HL-60 (cell line): ENCODE measurements around the gene QRSL1.

Experiments
- DNase-seq, 2 experiments: peaks; one replicate each; pipeline ENCODE4 v3.0.0-alpha.2; 2010 to 2020; ENCODE audit warnings: low read depth in 1 of 2, low spot score in 1 of 2
- H3K27ac ChIP-seq: fragments of 250-450 bp; sonication (Bioruptor Pico); replicated peaks from 2 replicates; pipeline ENCODE4 v1.5.1; 2020; ENCODE audit warnings: mild to moderate bottlenecking, moderate library complexity
- H3K27me3 ChIP-seq: fragments of 250-450 bp; sonication (Bioruptor Pico); 2 replicates; pipeline ENCODE4 v1.5.1; 2021; ENCODE audit warnings: mild to moderate bottlenecking, moderate library complexity; ENCODE audit not compliant: insufficient read depth, poor library complexity, severe bottlenecking
- H3K4me3 ChIP-seq: replicated peaks from 2 replicates; pipeline ENCODE4 v1.5.1; 2011; ENCODE audit warnings: mild to moderate bottlenecking, control low read depth, low read length; ENCODE audit not compliant: insufficient read depth
- CTCF ChIP-seq: IDR thresholded peaks from one replicate; pipeline ENCODE4 v1.5.1; 2011; ENCODE audit warnings: low read length, control low read depth, inconsistent platforms; ENCODE audit not compliant: insufficient read depth
- GABPA ChIP-seq: IDR thresholded peaks from 2 replicates; pipeline ENCODE4 v1.6.1; 2012; ENCODE audit warnings: low read depth
- POLR2AphosphoS5 ChIP-seq: IDR thresholded peaks from 2 replicates; pipeline ENCODE4 v1.6.1; 2012; ENCODE audit warnings: low read depth
- REST ChIP-seq: IDR thresholded peaks from 2 replicates; pipeline ENCODE4 v1.6.1; 2012; ENCODE audit warnings: low read depth; ENCODE audit not compliant: insufficient replicate concordance
- SPI1 ChIP-seq: IDR thresholded peaks from 2 replicates; pipeline ENCODE4 v1.6.1; 2012; ENCODE audit warnings: low read depth, mild to moderate bottlenecking, borderline replicate concordance

QRSL1 gene

GRCh38 chr6:106617857-106618256 is 11.5 kb upstream of the QRSL1 start:
- no peak for DNase-seq
- Histone ChIP-seq H3K27ac (no peak overlapping the region), H3K4me3 (no peak overlapping the region)

GRCh38 chr6:106618324-106618723 is 11.1 kb upstream of the QRSL1 start:
- no peak for DNase-seq
- Histone ChIP-seq H3K27ac (no peak overlapping the region), H3K27me3 (no peaks in the 10 kb centered on the region), H3K4me3 (no peak overlapping the region)
- TF ChIP-seq POLR2AphosphoS5 (no peak), GABPA (no peak), REST (no peak), SPI1 (no peak), CTCF (no peak)

More at GRCh38 chr6:106617857-106618256, 11.5 kb upstream of the QRSL1 start:
- TF ChIP-seq POLR2AphosphoS5 = no peak
- TF ChIP-seq REST = no peak
- TF ChIP-seq CTCF = no peak
- TF ChIP-seq GABPA = no peak
- no peak for TF ChIP-seq SPI1
- no peaks in the 10 kb centered on the region for H3K27me3 ChIP-seq

GRCh38 chr6:106619223-106619622 is 10.2 kb upstream of the QRSL1 start:
- Histone ChIP-seq H3K27me3 (no peaks in the 10 kb centered on the region), H3K4me3 (no peak overlapping the region), H3K27ac (no peak overlapping the region)
- DNase-seq = no peak
- TF ChIP-seq POLR2AphosphoS5 (no peak), REST (no peak), GABPA (no peak), SPI1 (no peak), CTCF (no peak)
